Measurements from ENCODE around the gene PROSER2.

DNA sequence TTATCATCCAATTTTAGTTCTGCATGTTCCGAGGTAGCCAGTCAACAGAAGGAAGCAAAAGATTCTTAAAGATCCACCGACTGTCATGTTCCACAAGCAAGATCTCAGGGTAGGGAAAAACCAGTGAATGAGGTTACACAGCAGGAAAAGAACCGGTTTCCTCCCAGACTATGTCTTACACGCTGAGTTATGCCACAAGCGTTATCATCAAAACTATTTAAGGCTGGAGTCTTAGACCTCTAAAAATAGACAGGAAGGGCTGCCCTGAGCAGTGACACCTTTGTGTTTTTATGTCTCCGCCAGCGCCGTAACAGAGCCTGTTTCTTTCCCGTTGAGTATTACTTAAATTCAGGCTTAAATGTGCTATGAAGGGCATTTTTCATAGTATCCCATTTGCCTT, 48.3 kb downstream of the PROSER2 start:
- TF ChIP-seq CTCF (IDR thresholded peaks at IDR 0.05) (no peak), POLR2A (IDR thresholded peaks at IDR 0.05) (no peak)
